ENCODE results near the gene KRTAP5-7. TPM values are rescaled to one million over a fixed set of nuclear protein-coding genes. Genes with fewer than 3 reads are reported as not detected.

KRTAP5-7 gene
- total and polyA plus RNA-seq, 2 experiments from 2014 or later = not detected

DNA sequence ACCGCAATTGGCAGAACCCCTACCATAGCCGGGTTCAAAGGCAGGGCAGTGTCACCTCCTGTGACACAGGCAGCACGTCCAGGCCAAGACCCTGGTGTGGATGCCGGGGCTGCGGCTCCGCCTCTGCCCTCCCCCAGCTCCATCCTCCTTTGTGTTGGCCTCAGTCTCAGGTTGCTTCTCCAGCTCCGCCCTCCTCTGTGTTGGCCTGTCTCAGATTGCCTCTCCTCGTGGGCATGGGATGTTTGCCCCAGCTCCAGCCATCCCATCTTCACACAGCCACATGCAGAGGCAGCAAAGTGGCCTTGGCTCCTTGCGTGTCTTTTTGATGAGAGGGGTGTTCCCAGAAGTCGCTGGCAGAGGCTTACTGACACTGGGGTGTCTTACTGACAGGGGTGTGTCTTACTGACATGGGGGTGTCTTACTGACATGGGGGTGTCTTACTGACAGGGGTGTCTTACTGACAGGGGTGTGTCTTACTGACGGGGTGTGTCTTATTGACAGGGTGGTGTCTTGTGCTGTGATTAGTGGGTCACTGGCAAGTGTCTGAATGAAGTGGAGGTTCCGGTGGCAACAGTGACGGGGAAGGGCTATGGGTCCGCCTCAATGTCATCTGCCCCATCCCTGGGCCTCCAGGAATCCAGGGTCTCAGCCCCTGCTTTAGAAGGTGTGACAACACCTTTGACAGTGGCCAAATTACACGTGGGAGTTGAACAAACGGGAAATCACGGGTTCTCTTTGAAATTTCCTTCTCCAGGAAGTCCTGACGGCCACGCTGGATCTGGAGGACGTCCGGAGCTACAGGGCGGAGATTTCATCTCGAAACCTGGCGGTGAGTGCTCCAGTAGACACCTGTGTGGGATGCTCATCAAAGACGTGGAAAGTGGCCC lies 49.2 kb upstream of the KRTAP5-7 start (continued):
- TF ChIP-seq, protein P1, sequence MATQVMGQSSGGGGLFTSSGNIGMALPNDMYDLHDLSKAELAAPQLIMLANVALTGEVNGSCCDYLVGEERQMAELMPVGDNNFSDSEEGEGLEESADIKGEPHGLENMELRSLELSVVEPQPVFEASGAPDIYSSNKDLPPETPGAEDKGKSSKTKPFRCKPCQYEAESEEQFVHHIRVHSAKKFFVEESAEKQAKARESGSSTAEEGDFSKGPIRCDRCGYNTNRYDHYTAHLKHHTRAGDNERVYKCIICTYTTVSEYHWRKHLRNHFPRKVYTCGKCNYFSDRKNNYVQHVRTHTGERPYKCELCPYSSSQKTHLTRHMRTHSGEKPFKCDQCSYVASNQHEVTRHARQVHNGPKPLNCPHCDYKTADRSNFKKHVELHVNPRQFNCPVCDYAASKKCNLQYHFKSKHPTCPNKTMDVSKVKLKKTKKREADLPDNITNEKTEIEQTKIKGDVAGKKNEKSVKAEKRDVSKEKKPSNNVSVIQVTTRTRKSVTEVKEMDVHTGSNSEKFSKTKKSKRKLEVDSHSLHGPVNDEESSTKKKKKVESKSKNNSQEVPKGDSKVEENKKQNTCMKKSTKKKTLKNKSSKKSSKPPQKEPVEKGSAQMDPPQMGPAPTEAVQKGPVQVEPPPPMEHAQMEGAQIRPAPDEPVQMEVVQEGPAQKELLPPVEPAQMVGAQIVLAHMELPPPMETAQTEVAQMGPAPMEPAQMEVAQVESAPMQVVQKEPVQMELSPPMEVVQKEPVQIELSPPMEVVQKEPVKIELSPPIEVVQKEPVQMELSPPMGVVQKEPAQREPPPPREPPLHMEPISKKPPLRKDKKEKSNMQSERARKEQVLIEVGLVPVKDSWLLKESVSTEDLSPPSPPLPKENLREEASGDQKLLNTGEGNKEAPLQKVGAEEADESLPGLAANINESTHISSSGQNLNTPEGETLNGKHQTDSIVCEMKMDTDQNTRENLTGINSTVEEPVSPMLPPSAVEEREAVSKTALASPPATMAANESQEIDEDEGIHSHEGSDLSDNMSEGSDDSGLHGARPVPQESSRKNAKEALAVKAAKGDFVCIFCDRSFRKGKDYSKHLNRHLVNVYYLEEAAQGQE (IDR thresholded peaks at IDR 0.05; ENCODE audit: unreplicated experiment) = no peak
- TF ChIP-seq, protein P2, sequence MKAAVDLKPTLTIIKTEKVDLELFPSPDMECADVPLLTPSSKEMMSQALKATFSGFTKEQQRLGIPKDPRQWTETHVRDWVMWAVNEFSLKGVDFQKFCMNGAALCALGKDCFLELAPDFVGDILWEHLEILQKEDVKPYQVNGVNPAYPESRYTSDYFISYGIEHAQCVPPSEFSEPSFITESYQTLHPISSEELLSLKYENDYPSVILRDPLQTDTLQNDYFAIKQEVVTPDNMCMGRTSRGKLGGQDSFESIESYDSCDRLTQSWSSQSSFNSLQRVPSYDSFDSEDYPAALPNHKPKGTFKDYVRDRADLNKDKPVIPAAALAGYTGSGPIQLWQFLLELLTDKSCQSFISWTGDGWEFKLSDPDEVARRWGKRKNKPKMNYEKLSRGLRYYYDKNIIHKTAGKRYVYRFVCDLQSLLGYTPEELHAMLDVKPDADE (IDR thresholded peaks at IDR 0.05) = no peak

DNA sequence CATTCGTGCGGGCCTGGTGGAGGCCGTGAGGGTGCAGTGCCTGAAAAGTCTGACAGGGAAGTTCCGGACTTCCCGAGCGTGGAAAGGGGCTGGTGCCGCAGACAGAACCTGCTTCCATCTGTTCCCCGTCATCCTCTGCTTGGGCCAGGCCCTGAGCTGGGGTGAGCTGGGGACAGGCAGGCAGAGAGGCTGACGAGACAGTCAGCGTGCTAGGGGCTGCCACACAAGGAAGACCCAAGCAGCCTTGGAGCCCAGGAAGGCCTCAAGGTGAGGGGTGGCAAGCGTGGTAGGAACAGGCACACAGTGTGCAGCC lies 48.6 kb upstream of the KRTAP5-7 start:
- H3K36me3 ChIP-seq (ENCODE audit: insufficient read depth) = peaks cover 8% of the 10 kb centered on the region
- no peak overlapping the region for H3K4me2 ChIP-seq
- Mint-ChIP-seq H3K9me3 (no peaks in the 10 kb centered on the region), H3K4me3 (no peak overlapping the region), H3K27ac (no peak overlapping the region), H3K4me1 (peaks cover 12% of the 10 kb centered on the region), H3K27me3 (ENCODE audit: insufficient read depth, low read depth, poor library complexity) (peaks cover 2% of the 10 kb centered on the region), H3K36me3 (ENCODE audit: low read depth) (peaks cover 54% of the 10 kb centered on the region)
- ATAC-seq (no peak), DNase-seq (ENCODE audit: low spot score) (no peak)
- H3K4me1 ChIP-seq (ENCODE audit: insufficient read depth) = no peaks in the 10 kb centered on the region
- no peaks in the 10 kb centered on the region for H3K79me2 ChIP-seq (replicated peaks; ENCODE audit: insufficient read depth)
- no peak overlapping the region for H3K27ac ChIP-seq (ENCODE audit: low read depth)
- H3K9me2 ChIP-seq (ENCODE audit: insufficient read depth) = no peaks in the 10 kb centered on the region
- no peaks in the 10 kb centered on the region for H3K27me3 ChIP-seq (ENCODE audit: insufficient read depth)
- no peak overlapping the region for H3K4me3 ChIP-seq
- no peak overlapping the region for H2AFZ ChIP-seq
- no peaks in the 10 kb centered on the region for H3F3A ChIP-seq (replicated peaks; ENCODE audit: low read depth)
- no peaks in the 10 kb centered on the region for H4K20me1 ChIP-seq (replicated peaks; ENCODE audit: insufficient read depth)
- TF ChIP-seq, protein P1 (IDR thresholded peaks at IDR 0.05; ENCODE audit: unreplicated experiment) = no peak
- TF ChIP-seq, protein P3, sequence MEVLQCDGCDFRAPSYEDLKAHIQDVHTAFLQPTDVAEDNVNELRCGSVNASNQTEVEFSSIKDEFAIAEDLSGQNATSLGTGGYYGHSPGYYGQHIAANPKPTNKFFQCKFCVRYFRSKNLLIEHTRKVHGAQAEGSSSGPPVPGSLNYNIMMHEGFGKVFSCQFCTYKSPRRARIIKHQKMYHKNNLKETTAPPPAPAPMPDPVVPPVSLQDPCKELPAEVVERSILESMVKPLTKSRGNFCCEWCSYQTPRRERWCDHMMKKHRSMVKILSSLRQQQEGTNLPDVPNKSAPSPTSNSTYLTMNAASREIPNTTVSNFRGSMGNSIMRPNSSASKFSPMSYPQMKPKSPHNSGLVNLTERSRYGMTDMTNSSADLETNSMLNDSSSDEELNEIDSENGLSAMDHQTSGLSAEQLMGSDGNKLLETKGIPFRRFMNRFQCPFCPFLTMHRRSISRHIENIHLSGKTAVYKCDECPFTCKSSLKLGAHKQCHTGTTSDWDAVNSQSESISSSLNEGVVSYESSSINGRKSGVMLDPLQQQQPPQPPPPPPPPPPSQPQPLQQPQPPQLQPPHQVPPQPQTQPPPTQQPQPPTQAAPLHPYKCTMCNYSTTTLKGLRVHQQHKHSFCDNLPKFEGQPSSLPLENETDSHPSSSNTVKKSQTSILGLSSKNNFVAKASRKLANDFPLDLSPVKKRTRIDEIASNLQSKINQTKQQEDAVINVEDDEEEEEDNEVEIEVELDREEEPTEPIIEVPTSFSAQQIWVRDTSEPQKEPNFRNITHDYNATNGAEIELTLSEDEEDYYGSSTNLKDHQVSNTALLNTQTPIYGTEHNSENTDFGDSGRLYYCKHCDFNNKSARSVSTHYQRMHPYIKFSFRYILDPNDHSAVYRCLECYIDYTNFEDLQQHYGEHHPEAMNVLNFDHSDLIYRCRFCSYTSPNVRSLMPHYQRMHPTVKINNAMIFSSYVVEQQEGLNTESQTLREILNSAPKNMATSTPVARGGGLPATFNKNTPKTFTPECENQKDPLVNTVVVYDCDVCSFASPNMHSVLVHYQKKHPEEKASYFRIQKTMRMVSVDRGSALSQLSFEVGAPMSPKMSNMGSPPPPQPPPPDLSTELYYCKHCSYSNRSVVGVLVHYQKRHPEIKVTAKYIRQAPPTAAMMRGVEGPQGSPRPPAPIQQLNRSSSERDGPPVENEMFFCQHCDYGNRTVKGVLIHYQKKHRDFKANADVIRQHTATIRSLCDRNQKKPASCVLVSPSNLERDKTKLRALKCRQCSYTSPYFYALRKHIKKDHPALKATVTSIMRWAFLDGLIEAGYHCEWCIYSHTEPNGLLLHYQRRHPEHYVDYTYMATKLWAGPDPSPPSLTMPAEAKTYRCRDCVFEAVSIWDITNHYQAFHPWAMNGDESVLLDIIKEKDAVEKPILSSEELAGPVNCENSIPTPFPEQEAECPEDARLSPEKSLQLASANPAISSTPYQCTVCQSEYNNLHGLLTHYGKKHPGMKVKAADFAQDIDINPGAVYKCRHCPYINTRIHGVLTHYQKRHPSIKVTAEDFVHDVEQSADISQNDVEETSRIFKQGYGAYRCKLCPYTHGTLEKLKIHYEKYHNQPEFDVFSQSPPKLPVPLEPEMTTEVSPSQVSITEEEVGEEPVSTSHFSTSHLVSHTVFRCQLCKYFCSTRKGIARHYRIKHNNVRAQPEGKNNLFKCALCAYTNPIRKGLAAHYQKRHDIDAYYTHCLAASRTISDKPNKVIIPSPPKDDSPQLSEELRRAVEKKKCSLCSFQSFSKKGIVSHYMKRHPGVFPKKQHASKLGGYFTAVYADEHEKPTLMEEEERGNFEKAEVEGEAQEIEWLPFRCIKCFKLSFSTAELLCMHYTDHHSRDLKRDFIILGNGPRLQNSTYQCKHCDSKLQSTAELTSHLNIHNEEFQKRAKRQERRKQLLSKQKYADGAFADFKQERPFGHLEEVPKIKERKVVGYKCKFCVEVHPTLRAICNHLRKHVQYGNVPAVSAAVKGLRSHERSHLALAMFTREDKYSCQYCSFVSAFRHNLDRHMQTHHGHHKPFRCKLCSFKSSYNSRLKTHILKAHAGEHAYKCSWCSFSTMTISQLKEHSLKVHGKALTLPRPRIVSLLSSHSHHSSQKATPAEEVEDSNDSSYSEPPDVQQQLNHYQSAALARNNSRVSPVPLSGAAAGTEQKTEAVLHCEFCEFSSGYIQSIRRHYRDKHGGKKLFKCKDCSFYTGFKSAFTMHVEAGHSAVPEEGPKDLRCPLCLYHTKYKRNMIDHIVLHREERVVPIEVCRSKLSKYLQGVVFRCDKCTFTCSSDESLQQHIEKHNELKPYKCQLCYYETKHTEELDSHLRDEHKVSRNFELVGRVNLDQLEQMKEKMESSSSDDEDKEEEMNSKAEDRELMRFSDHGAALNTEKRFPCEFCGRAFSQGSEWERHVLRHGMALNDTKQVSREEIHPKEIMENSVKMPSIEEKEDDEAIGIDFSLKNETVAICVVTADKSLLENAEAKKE (CRISPR knock-in tag; IDR thresholded peaks at IDR 0.05) = no peak
- TF ChIP-seq, protein P4, sequence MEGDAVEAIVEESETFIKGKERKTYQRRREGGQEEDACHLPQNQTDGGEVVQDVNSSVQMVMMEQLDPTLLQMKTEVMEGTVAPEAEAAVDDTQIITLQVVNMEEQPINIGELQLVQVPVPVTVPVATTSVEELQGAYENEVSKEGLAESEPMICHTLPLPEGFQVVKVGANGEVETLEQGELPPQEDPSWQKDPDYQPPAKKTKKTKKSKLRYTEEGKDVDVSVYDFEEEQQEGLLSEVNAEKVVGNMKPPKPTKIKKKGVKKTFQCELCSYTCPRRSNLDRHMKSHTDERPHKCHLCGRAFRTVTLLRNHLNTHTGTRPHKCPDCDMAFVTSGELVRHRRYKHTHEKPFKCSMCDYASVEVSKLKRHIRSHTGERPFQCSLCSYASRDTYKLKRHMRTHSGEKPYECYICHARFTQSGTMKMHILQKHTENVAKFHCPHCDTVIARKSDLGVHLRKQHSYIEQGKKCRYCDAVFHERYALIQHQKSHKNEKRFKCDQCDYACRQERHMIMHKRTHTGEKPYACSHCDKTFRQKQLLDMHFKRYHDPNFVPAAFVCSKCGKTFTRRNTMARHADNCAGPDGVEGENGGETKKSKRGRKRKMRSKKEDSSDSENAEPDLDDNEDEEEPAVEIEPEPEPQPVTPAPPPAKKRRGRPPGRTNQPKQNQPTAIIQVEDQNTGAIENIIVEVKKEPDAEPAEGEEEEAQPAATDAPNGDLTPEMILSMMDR (conservative IDR thresholded peaks at IDR 0.05; ENCODE audit: low read depth in 2 of 2) = no peak
- TF ChIP-seq NANOG (IDR thresholded peaks at IDR 0.05; ENCODE audit: borderline replicate concordance) (no peak), JUNB (IDR thresholded peaks at IDR 0.05; ENCODE audit: unreplicated experiment) (no peak), EZH2phosphoT487 (IDR thresholded peaks at IDR 0.05; ENCODE audit: unreplicated experiment) (no peak)
